OCI-LY3 (cell line): ENCODE data around the gene FREM2.

Experiments
- H2AFZ ChIP-seq: fragments of 200-600, 300-600 bp; shearing (Covaris generic); 2 replicates; pipeline ENCODE4 v1.6.0; 2014; ENCODE audit warnings: antibody characterized with exemption, low read depth, low read length
- H3K27ac ChIP-seq: fragments of 200-600, 300-600 bp; sonication (generic); 2 replicates; pipeline ENCODE4 v1.5.1; 2014; ENCODE audit warnings: mild to moderate bottlenecking, low read length, moderate library complexity, mixed read lengths
- H3K27me3 ChIP-seq: fragments of 200-600, 300-600 bp; sonication (generic); 2 replicates; pipeline ENCODE4 v1.6.1; 2014; ENCODE audit warnings: low read depth, low read length, mixed read lengths
- H3K36me3 ChIP-seq: fragments of 200-600, 300-600 bp; sonication (generic); replicated peaks from 2 replicates; pipeline ENCODE3; 2014; ENCODE audit warnings: low read depth, low read length, mixed read lengths
- H3K4me1 ChIP-seq: fragments of 300-600, 200-600 bp; sonication (generic); 2 replicates; pipeline ENCODE4 v1.6.1; 2014; ENCODE audit warnings: low read length, mixed read lengths
- H3K4me2 ChIP-seq: fragments of 200-600, 300-600 bp; sonication (generic); 2 replicates; pipeline ENCODE4 v1.6.1; 2014; ENCODE audit warnings: low read length, mixed read lengths
- H3K4me3 ChIP-seq: fragments of 300-600, 200-600 bp; sonication (generic); 2 replicates; pipeline ENCODE4 v1.5.1; 2014; ENCODE audit warnings: antibody characterized with exemption, mild to moderate bottlenecking, low read length, moderate library complexity
- H3K79me2 ChIP-seq: fragments of 300-600, 200-600 bp; shearing (Covaris generic); 2 replicates; pipeline ENCODE4 v1.6.1; 2014; ENCODE audit warnings: mild to moderate bottlenecking, low read length, mixed read lengths
- H3K9ac ChIP-seq: fragments of 300-600, 200-600 bp; shearing (Covaris generic); 2 replicates; pipeline ENCODE4 v1.6.0; 2014; ENCODE audit warnings: mild to moderate bottlenecking, low read length, moderate library complexity
- H3K9me3 ChIP-seq: fragments of 200-600, 300-600 bp; shearing (Covaris generic); 2 replicates; pipeline ENCODE4 v1.6.1; 2014; ENCODE audit warnings: low read length, mixed read lengths; ENCODE audit not compliant: insufficient read depth
- H4K20me1 ChIP-seq: fragments of 200-600, 300-600 bp; sonication (generic); 2 replicates; pipeline ENCODE4 v1.6.1; 2016; ENCODE audit warnings: low read length, mixed read lengths; ENCODE audit not compliant: insufficient read depth
- EZH2phosphoT487 ChIP-seq: fragments of 200-600 bp; shearing (Covaris generic); IDR thresholded peaks from 2 replicates; pipeline ENCODE4 v1.6.1; 2018; ENCODE audit warnings: antibody characterized with exemption, mixed run types, low read depth
- TF ChIP-seq, protein P1 (sequence below): fragments of 200-600, 300-600 bp; sonication (generic); IDR thresholded peaks from 2 replicates; pipeline ENCODE4 v1.5.1; 2014; ENCODE audit warnings: antibody characterized with exemption, low read length, low read depth

Gene FREM2

GRCh38 chr13:38908574-38908973 lies 221.7 kb downstream of the FREM2 start:
- no peak overlapping the region for H3K27ac ChIP-seq
- no peaks in the 10 kb centered on the region for H4K20me1 ChIP-seq
- H3K4me1 ChIP-seq = no peaks in the 10 kb centered on the region
- no peaks in the 10 kb centered on the region for H3K36me3 ChIP-seq
- H3K4me2 ChIP-seq = no peak overlapping the region
- H2AFZ ChIP-seq = no peak overlapping the region
- no peaks in the 10 kb centered on the region for H3K79me2 ChIP-seq
- H3K27me3 ChIP-seq = peaks cover 10% of the 10 kb centered on the region; the same call in 1 of the 2 replicates
- no peak for TF ChIP-seq EZH2phosphoT487
- TF ChIP-seq, protein P1, sequence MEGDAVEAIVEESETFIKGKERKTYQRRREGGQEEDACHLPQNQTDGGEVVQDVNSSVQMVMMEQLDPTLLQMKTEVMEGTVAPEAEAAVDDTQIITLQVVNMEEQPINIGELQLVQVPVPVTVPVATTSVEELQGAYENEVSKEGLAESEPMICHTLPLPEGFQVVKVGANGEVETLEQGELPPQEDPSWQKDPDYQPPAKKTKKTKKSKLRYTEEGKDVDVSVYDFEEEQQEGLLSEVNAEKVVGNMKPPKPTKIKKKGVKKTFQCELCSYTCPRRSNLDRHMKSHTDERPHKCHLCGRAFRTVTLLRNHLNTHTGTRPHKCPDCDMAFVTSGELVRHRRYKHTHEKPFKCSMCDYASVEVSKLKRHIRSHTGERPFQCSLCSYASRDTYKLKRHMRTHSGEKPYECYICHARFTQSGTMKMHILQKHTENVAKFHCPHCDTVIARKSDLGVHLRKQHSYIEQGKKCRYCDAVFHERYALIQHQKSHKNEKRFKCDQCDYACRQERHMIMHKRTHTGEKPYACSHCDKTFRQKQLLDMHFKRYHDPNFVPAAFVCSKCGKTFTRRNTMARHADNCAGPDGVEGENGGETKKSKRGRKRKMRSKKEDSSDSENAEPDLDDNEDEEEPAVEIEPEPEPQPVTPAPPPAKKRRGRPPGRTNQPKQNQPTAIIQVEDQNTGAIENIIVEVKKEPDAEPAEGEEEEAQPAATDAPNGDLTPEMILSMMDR = no peak
- no peaks in the 10 kb centered on the region for H3K9me3 ChIP-seq
- H3K9ac ChIP-seq = no peak overlapping the region
- no peak overlapping the region for H3K4me3 ChIP-seq

DNA sequence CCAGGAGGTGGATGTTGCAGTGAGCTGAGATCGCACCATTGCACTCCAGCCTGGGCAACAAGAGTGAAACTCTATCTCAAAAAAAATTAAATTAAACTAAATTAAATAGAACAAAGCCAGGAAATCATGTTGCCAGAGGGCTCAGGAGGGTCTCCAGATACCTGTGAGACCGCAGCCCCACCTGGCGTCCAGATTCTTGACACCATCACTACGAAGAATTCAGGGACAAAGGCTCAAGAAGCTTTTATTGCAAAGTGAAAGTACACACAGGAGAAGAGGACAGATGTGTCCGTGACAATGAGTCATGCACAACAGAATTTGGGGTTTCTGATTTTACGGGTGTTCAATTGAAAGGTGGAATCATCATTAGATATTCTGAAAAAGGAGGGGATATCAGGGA lies 227.2 kb downstream of the FREM2 start:
- peaks cover 3% of the 10 kb centered on the region for H3K4me1 ChIP-seq
- H3K4me3 ChIP-seq = peak overlapping the region; percentile 19; the same call in 1 of the 2 replicates
- no peak overlapping the region for H3K9ac ChIP-seq
- H3K36me3 ChIP-seq = no peaks in the 10 kb centered on the region
- peak overlapping the region; percentile 21 for H3K4me2 ChIP-seq
- no peaks in the 10 kb centered on the region for H3K9me3 ChIP-seq
- H3K27ac ChIP-seq = no peak overlapping the region
- H3K27me3 ChIP-seq = peaks cover 10% of the 10 kb centered on the region; the same call in 1 of the 2 replicates
- H3K79me2 ChIP-seq = no peaks in the 10 kb centered on the region
- TF ChIP-seq, protein P1 = no peak
- no peak for TF ChIP-seq EZH2phosphoT487
- peak overlapping the region; percentile 31; the same call in 1 of the 2 replicates for H2AFZ ChIP-seq
- no peaks in the 10 kb centered on the region for H4K20me1 ChIP-seq

DNA sequence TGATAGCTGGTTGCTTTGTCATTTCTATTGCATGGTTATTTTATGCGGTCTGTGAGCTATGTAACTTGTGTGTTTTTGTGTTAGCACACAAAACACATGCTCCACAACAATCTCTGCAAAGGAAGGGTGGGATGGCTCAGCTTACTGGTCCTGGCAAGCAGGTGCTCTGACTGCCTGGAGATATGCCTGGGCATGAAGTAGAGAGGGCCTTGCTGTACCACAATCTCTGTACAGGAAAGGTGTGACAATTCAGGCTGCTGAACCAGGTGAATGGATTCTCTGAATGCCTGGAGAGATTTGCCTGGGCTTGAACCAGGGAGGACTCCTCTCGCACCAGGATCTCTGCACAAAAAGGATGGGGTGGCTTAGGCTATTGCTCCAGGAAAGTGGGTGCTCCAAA lies 234.2 kb downstream of the FREM2 start:
- Histone ChIP-seq H2AFZ (no peak overlapping the region), H3K9me3 (no peaks in the 10 kb centered on the region), H3K4me1 (no peaks in the 10 kb centered on the region), H3K4me2 (no peak overlapping the region), H3K9ac (no peak overlapping the region), H3K27me3 (peaks cover 7% of the 10 kb centered on the region; the same call in 1 of the 2 replicates), H3K27ac (no peak overlapping the region), H3K4me3 (no peak overlapping the region), H3K36me3 (no peaks in the 10 kb centered on the region), H3K79me2 (no peaks in the 10 kb centered on the region), H4K20me1 (no peaks in the 10 kb centered on the region)
- TF ChIP-seq EZH2phosphoT487 = no peak

DNA sequence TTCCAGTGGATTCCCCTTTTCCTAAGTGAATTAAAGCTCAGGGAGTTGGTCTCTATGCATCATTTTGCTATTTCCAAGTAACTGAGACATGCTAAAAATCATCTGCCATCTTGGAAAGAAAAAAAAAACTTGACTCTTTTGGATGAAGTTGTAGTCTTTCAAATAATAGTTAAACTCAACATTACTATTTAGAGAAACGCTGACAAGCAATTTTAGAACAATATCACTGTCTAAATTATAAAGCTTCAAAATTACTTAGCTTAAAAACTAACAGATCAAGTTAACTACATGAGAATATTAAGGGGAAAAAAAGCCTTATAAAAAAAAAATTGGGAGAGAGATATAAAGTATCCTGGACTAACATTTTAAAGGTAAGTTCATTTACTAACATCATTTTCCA lies 235.3 kb downstream of the FREM2 start:
- TF ChIP-seq, protein P1 = no peak
- TF ChIP-seq EZH2phosphoT487 = no peak
- Histone ChIP-seq H3K4me1 (no peaks in the 10 kb centered on the region), H2AFZ (no peak overlapping the region), H3K4me2 (no peak overlapping the region), H3K9me3 (no peaks in the 10 kb centered on the region), H4K20me1 (no peaks in the 10 kb centered on the region), H3K27me3 (peaks cover 17% of the 10 kb centered on the region), H3K79me2 (no peaks in the 10 kb centered on the region), H3K4me3 (no peak overlapping the region), H3K36me3 (no peaks in the 10 kb centered on the region), H3K27ac (no peak overlapping the region), H3K9ac (no peak overlapping the region)

GRCh38 chr13:38933786-38934185 lies 246.9 kb downstream of the FREM2 start:
- Histone ChIP-seq H2AFZ (no peak overlapping the region), H3K36me3 (no peaks in the 10 kb centered on the region), H3K4me2 (no peak overlapping the region), H3K9me3 (no peaks in the 10 kb centered on the region), H3K27ac (no peak overlapping the region), H3K79me2 (no peaks in the 10 kb centered on the region), H4K20me1 (no peaks in the 10 kb centered on the region), H3K9ac (no peak overlapping the region), H3K27me3 (0 out of 2 replicates have a peak, but pooled peaks cover 6% of the 10 kb centered on the region), H3K4me1 (no peaks in the 10 kb centered on the region), H3K4me3 (no peak overlapping the region)
- no peak for TF ChIP-seq EZH2phosphoT487
- TF ChIP-seq, protein P1 = no peak
